GM21737 (cell line): ENCODE data around the gene DMPK.
"Not testable (repeated sequence)": the region's sequence is repeated elsewhere in the genome, so short reads cannot be mapped to it uniquely, and the experiment has no call there.

Experiments used
- ATAC-seq: cut with Tn5 transposase; IDR thresholded peaks from one replicate; pipeline ENCODE4 v1.9.1; 2021; ENCODE audit warnings: mild to moderate bottlenecking, moderate library complexity; ENCODE audit not compliant: unreplicated experiment

DMPK gene

GRCh38 chr19:45815481-45816216 is 33.4 kb upstream of the DMPK start:
- ATAC-seq: no peak

- ATAC-seq: no peak
These were observed 32.7 kb upstream of the DMPK start, which contains the start of gene RSPH6A for GRCh38 chr19:45814851-45815480. Gene RSPH6A (minus strand): TSS chr19:45815308. CDS start chr19:45815176, 132 bp downstream.

GRCh38 chr19:45814166-45814780 is 32.0 kb upstream of the DMPK start:
- no peak for ATAC-seq

DNA sequence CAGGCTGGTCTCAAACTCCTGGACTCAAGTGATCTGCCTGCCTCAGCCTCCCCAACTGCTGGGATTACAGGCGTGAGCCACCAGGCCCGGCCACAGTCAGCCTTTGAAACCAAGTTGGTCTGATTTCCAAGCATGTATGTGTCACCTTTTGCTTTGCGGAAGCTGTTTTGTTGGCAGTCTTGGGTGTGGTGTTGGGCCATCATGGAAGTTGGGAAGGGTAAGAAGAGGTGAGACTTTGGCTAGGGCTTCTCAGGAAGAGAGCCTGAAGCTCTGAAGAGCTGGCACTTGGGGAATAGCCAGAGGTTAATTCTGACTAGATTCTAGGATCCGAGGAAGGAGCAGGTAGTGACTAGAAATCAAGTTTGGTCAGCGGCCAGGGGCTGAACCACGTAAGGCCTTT is 30.0 kb upstream of the DMPK start:
- ATAC-seq: no peak

GRCh38 chr19:45809643-45810159 is 27.4 kb upstream of the DMPK start:
- no peak for ATAC-seq

DNA sequence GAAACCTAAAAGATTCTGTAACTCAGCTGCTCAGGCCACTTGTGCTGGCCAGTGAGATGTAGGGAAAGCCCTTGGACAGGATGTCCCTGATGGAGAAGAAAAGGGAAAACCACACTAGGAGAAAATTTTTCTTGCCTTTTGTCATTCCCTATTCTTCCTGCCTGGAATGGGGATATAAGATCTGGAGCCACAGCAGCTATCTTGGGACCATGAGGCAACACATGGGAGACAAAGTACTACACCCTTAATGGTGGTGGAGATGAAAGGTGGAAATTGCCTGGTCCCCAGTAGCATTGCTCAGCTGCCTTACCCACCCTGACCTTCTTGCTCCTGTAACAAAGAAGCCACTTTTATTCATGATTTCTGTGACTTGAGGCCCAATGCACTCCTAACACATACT is 23.4 kb upstream of the DMPK start:
- ATAC-seq: no peak

DNA sequence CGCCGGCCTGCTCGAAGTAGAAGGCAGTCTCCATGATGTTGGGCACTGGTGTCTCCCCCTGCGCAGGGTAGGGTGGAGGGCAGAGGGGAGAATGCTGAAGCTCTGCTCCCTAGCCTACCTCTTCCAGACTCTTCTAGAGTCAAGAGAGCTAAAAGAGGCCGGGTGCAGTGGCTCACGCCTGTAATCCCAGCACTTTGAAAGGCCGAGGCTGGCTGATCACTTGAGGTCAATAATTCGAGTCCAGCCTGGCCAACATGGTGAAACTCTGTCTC is 22.6 kb upstream of the DMPK start:
- no peak for ATAC-seq

DNA sequence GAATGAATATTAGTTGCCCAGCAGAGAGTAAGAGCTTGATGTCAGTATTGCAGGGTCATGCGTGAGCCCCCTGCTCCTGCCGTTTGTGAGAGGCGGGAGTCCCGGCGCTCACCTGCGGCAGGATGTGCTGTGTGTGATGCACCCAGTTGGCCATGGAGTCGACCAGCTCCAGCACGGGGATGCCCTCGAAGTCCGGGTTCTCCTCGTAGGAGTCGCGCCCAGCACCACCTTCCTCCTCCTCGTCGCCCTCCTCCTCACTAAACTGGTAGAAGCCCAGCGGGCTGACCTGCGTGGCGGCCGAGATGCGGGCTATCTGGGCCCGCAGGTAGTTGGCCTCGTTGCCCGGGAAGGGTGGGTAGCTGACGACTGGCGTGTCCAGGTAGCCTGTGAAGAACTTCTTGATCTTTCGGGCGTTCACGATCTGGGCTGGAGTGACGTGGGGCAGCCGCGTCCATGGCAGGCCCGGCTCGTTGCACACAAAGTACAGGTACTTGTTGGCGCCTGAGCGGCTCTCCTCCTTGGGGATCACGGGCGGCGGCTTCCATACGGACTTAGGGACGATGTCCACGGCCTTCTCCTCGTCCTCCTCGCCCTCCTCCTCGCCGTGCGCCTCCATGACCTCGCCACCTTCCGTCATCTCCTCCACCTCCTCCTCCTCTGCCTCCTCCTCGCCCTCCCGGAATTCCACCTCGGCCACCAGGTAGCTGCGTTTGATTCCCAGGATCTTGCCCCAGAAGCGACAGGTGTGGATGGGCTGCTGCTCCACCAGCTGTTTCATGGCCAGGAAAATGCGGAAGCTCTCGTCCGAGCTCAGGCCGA is 22.1 kb upstream of the DMPK start:
- no peak for ATAC-seq

GRCh38 chr19:45801603-45802175 is 19.4 kb upstream of the DMPK start:
- ATAC-seq: no peak

DNA sequence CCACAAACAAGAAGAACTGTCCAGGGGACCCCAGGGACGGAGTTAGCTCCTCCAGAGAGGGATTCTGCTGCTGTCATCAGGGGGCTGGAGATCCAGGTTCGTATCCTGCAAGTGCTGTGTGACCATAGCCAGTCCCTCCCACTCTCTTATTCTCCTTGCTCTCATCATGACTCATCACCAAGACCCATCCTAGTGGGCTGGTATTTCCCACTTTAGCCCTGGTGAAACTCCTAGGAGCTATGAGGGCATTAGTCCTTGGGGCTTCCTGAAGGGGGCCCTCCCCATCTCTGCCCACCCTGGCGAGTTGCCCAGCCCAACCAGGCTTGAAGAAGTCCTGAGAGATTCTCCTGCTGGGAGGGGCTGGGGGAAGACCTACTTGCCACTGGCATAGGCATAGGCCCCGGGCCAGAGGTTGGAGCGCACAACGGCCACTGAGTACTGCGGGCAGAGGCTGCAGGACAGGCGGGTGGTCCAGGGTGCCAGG is 17.8 kb upstream of the DMPK start:
- ATAC-seq: no peak

DNA sequence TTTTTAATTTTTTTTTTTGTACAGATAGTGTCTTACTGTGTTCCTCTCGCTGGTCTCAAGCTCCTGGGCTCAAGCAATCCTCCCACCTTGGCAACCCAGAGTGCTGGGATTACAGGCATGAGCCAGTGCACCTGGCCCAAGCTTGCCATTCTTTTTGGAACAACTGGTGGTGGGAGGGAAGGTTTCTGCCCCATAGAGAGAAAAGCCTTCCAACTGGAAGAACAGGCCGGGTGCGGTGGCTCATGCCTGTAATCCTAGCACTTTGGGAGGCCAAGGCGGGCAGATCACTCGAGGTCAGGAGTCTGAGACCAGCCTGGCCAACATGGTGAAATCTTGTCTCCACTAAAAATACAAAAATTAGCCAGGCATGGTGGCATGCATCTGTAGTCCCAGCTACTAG is 17.3 kb upstream of the DMPK start:
- not testable (repeated sequence) for ATAC-seq

DNA sequence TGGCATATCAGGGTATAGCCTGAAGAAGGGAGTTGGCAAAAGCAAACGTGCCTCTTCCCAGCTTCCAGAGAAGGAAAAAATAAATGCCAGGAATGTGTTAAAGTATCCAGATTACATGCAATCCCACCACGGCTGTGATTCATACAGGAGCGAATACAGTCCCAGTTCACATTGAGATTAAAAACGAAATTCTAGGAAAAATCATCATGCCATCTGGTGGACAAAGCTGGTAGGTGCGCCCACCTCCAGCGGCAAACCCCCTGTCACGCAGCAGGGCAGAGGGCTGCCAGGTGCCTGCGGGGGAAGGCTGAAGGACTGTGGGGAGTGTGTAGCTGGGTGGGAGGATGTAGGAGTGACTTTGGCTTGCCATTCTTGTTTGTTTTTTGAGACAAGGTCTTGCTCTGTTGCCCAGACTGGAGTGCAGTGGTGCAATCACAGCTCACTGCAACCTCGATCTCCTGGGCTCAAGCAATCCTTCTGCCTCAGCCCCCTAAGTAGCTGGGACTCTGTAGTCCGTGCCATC is 16.8 kb upstream of the DMPK start:
- ATAC-seq: no peak

DNA sequence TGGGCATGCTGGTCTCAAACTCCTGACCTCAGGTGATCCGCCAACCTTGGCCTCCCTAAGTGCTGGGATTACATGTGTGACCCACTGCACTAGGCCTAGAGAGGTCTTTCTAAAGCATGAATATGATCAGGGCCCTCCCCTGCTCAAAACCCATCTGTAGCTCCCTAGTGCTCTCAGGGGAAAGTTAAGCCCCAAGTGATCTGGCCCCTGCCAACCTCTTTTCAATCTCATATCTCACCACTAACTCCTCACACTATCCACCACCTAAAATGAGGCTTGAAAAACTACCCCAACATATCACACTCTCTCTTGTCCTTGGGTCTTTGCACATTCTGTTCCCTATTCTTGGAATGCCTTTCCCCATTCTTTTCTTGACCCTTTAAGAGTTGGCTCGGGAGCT is 12.3 kb upstream of the DMPK start:
- no peak for ATAC-seq

GRCh38 chr19:45793876-45794275 is 11.6 kb upstream of the DMPK start:
- no peak for ATAC-seq

DNA sequence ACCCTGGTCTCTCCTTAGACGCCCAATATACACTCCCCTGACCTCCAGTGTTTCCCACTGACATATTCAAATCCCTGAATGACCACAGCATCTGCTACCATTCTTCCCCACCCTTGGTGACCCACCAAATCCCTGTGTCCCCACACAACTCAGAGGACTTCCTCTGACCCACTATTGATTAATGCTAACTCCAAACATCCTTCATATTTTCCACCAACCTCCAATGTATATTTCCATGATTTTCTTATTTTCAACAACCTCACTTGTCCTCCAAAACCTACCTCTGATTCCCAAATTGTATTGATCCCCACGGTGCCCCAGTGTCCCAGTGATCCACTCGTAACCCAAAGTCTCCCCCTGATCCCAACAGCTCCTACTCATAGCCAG is 10.9 kb upstream of the DMPK start:
- ATAC-seq: no peak

- peak; percentile 91 for ATAC-seq
These were observed 10.3 kb upstream of the DMPK start, which contains the start of gene DMWD for GRCh38 chr19:45792470-45793177. Gene DMWD (minus strand): TSS chr19:45792845. CDS start chr19:45792756, 89 bp downstream.

DNA sequence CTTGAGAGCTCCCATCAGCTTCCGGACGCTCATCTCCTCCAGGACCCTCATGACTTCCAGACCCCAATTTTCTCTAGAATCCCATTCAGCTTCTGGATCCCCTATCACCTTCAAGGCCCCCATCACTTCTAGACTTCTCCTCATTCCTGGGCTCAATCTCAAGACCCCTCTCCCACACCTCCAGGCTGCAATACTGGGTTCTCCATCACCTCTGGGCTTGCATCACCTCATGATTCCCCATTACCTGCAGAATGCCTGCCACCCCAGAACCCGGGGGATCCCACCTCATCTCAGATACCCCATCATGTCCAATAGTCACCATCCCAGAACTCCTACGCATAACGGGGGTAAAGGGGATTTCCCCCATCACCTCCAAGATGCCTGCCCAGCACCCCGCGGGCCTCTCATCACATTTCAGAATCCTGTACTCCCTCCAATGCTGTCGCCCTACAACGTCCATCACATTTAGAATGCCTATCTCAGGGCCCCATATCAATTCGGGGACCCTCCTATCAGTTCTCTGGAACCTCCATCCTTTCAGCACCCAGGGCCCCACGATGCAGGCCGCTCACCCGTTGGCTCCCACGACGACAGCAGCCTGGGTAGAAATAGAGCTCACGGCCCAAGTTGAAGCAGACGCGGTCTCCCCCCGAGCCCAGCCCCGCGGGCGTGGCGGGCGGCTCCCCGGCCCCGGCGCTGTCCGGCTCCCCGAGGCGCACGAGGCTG is 9.6 kb upstream of the DMPK start:
- ATAC-seq: no peak

- no peak for ATAC-seq
These were observed 8.7 kb upstream of the DMPK start for GRCh38 chr19:45790942-45791341.
